ENCODE data around the gene XPR1.
"Not testable (repeated sequence)": the region's sequence is repeated elsewhere in the genome, so short reads cannot be mapped to it uniquely, and the experiment has no call there.

XPR1 gene

DNA sequence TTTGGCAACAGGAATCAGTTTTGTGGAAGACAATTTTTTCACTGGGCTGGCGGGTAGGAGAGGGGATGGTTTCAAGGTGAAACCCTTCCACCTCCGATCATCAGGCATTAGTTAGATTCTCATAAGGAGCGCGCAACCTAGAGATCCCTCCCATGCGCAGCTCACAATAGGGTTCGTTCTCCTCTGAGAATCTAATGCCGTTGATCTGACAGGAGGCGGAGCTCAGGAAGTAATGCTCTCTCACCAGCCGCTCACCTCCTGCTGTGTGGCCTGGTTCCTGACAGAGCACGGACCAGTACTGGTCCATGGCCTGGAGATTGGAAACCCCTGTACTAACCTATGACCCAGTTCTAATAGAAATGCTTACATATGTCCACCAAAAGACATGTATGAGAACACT lies 184.3 kb downstream of the XPR1 start:
- H3K36me3 ChIP-seq = peaks cover 9 to 21% (median 18%) of the 10 kb centered on the region in 3 donors
- DNase-seq = no peak
- no peaks in the 10 kb centered on the region for H3K27me3 ChIP-seq
- no peak overlapping the region for H3K27ac ChIP-seq
- no peak overlapping the region for H3K4me3 ChIP-seq
- TF ChIP-seq, protein P1, sequence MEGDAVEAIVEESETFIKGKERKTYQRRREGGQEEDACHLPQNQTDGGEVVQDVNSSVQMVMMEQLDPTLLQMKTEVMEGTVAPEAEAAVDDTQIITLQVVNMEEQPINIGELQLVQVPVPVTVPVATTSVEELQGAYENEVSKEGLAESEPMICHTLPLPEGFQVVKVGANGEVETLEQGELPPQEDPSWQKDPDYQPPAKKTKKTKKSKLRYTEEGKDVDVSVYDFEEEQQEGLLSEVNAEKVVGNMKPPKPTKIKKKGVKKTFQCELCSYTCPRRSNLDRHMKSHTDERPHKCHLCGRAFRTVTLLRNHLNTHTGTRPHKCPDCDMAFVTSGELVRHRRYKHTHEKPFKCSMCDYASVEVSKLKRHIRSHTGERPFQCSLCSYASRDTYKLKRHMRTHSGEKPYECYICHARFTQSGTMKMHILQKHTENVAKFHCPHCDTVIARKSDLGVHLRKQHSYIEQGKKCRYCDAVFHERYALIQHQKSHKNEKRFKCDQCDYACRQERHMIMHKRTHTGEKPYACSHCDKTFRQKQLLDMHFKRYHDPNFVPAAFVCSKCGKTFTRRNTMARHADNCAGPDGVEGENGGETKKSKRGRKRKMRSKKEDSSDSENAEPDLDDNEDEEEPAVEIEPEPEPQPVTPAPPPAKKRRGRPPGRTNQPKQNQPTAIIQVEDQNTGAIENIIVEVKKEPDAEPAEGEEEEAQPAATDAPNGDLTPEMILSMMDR (IDR thresholded peaks at IDR 0.05) = no peak
- H3K9me3 ChIP-seq = peaks cover 0 to 3% (median 0%) of the 10 kb centered on the region in 3 donors
- intact Hi-C loops (cut with DNase I; ENCODE audit: low total_unique reads) = no loop called here
- H3K4me1 ChIP-seq = no peaks in the 10 kb centered on the region

DNA sequence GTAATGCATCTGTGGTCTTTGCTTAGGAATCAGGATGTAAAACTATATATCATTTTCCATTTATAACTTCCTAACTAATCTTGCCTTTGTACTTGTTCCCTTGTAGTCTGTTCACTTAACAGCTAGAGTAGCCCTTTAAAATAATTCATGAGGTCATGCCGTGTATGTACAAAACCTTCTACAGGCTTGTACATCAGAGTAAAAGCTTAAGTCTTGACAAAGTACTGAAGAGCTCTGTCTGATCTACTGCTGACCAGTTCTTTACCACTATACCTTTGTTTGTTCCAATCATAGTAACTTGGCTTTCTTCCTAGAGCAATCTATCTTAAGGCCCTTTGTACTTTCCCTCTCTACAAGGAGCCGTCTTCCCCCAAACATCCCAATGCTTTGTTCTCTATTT lies 190.1 kb downstream of the XPR1 start:
- no peak overlapping the region for H3K27ac ChIP-seq
- peaks cover 0 to 5% (median 0%) of the 10 kb centered on the region in 3 donors for H3K9me3 ChIP-seq
- H3K36me3 ChIP-seq = peaks cover 5 to 23% (median 7%) of the 10 kb centered on the region in 3 donors
- H3K4me1 ChIP-seq = no peaks in the 10 kb centered on the region
- H3K27me3 ChIP-seq = no peaks in the 10 kb centered on the region
- H3K4me3 ChIP-seq = no peak overlapping the region
- DNase-seq = no peak
- intact Hi-C loops (cut with DNase I; ENCODE audit: low total_unique reads) = no loop called here
- TF ChIP-seq, protein P1 (IDR thresholded peaks at IDR 0.05) = no peak

DNA sequence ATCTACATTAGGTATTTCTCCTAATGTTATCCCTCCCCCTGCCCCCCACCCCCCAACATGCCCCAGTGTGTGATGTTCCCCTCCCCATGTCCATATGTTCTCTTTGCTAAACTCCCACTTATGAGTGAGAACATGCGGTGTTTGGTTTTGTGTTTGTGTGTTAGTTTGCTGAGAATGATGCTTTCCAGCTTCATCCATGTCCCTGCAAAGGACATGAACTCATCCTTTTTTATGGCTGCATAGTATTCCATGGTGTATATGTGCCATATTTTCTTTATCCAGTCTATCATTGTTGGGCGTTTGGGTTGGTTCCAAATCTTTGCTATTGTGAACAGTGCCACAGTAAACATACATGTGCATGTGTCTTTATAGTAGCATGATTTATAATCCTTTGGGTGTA lies 199.7 kb downstream of the XPR1 start:
- intact Hi-C loops (cut with DNase I; ENCODE audit: low total_unique reads); DNase-seq; H3K4me3 ChIP-seq; H3K4me1 ChIP-seq; H3K27me3 ChIP-seq; H3K27ac ChIP-seq: not testable (repeated sequence)
- Histone ChIP-seq H3K36me3 (peaks cover 28 to 32% (median 31%) of the 10 kb centered on the region in 3 donors), H3K9me3 (peaks cover 0 to 17% (median 0%) of the 10 kb centered on the region in 3 donors)

DNA sequence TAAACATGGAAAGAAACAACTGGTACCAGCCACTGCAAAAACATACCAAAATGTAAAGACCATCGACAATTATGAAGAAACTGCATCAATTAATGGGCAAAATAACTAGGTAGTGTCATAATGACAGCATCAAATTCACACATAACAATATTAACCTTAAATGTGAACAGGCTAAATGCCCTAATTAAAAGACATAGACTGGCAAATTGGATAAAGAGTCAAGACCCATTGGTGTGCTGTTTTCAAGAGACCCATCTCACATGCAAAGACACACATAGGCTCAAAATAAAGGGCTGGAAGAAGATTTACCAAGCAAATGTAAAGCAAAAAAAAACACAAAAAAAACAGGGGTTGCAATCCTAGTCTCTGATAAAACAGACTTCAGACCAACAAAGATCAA lies 201.4 kb downstream of the XPR1 start:
- H3K27ac ChIP-seq; H3K4me3 ChIP-seq; intact Hi-C loops (cut with DNase I; ENCODE audit: low total_unique reads); DNase-seq; H3K27me3 ChIP-seq; H3K4me1 ChIP-seq: not testable (repeated sequence)
- Histone ChIP-seq H3K9me3 (peaks cover 0 to 17% (median 0%) of the 10 kb centered on the region in 3 donors), H3K36me3 (peaks cover 21 to 35% (median 31%) of the 10 kb centered on the region in 3 donors)

DNA sequence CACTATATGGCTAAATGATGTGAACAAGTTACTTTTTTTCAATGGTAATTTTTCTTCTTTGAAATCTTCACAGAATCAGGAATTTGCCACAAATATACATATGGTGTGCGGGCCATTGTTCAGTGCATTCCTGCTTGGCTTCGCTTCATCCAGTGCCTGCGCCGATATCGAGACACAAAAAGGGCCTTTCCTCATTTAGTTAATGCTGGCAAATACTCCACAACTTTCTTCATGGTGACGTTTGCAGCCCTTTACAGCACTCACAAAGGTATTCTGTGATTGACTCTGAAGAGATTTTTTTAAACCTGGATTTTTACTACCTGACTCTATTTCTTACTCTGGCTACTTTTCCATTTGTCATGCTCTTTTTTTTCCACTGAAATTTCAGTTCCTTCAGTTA lies 204.6 kb downstream of the XPR1 start:
- TF ChIP-seq, protein P1 (IDR thresholded peaks at IDR 0.05) = no peak
- Histone ChIP-seq H3K27ac (no peak overlapping the region), H3K9me3 (peaks cover 0 to 17% (median 0%) of the 10 kb centered on the region in 3 donors), H3K4me3 (no peak overlapping the region), H3K27me3 (no peaks in the 10 kb centered on the region), H3K4me1 (no peaks in the 10 kb centered on the region), H3K36me3 (peaks cover 21 to 35% (median 27%) of the 10 kb centered on the region in 3 donors)
- intact Hi-C loops (cut with DNase I; ENCODE audit: low total_unique reads) = no loop called here
- no peak for DNase-seq

DNA sequence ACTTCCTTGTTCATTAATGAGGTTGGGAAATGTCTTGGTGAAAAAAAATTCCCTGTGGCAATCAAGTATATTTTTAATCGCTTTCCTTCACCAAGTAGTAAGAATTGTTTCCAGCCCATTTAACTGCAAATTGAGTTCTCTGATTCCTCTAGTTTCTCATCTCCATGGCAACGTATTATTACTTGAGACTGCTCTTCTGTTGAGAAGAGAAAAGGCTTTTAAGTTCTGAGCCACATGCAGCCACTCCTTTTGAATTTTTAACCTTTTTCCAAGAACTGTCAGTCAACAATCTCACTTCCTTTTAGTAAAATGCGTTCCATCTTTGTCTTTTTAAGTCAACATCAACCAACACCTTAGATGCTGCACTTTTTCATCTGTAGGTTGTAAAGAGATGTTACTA lies 205.2 kb downstream of the XPR1 start:
- H3K4me1 ChIP-seq = peaks cover 0 to 5% (median 0%) of the 10 kb centered on the region in 4 donors
- no peak overlapping the region for H3K4me3 ChIP-seq
- H3K9me3 ChIP-seq = peaks cover 0 to 17% (median 0%) of the 10 kb centered on the region in 3 donors
- peaks cover 21 to 29% (median 27%) of the 10 kb centered on the region in 3 donors for H3K36me3 ChIP-seq
- TF ChIP-seq, protein P1 (IDR thresholded peaks at IDR 0.05) = no peak
- no peak for DNase-seq
- no peaks in the 10 kb centered on the region for H3K27me3 ChIP-seq
- intact Hi-C loops (cut with DNase I; ENCODE audit: low total_unique reads) = no loop called here
- H3K27ac ChIP-seq = no peak overlapping the region

DNA sequence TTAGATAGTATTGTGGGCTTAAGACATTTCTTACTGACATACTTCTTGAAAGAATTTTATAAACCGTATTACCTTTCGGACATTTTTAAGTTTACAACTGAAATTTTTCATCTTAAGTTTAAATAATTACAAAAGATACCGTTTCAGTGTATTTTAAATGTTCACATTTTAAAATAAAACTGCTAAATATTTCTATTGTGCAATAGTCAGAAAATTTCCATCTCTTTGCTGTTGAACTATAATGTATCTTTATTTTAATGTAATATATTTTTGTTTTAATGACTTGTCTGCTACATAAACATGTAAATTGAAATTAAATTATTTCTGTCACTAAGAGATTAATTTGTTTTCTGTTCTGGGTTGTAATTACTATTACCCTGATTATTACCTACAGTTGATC lies 206.7 kb downstream of the XPR1 start:
- no peak for DNase-seq
- Histone ChIP-seq H3K4me1 (peaks cover 0 to 13% (median 0%) of the 10 kb centered on the region in 4 donors), H3K9me3 (peaks cover 0 to 6% (median 0%) of the 10 kb centered on the region in 3 donors), H3K27me3 (no peaks in the 10 kb centered on the region), H3K4me3 (no peak overlapping the region), H3K27ac (no peak overlapping the region), H3K36me3 (peaks cover 12 to 17% (median 16%) of the 10 kb centered on the region in 3 donors)
- TF ChIP-seq, protein P1 (IDR thresholded peaks at IDR 0.05) = no peak
- intact Hi-C loops (cut with DNase I; ENCODE audit: low total_unique reads) = no loop called here
